Stimulated activated CD8-positive, alpha-beta memory T cell treated with anti-CD3 and anti-CD28 coated beads, Interleukin-15, amount 100 ng/mL, for 24 hours (primary cell): ENCODE results near the gene FAM168A.
"Not testable (repeated sequence)": the region's sequence is repeated elsewhere in the genome, so short reads cannot be mapped to it uniquely, and the experiment has no call there.

Experiments
- DNase-seq: peaks from one replicate; pipeline ENCODE4 v3.0.0-alpha.2; 2020; ENCODE audit warnings: low read depth

FAM168A gene

GRCh38 chr11:73596547-73596946 is 1.4 kb downstream of the FAM168A start:
- DNase-seq = no peak

GRCh38 chr11:73592640-73593039 is 5.3 kb downstream of the FAM168A start:
- DNase-seq = no peak

- no peak for DNase-seq
Observed at GRCh38 chr11:73591743-73592142, 6.2 kb downstream of the FAM168A start.

GRCh38 chr11:73590991-73591390 is 6.9 kb downstream of the FAM168A start:
- DNase-seq = no peak

GRCh38 chr11:73586791-73587190 is 11.1 kb downstream of the FAM168A start:
- no peak for DNase-seq

GRCh38 chr11:73585834-73586575 is 11.9 kb downstream of the FAM168A start:
- no peak for DNase-seq

- no peak for DNase-seq
Observed at GRCh38 chr11:73584831-73585230, 13.1 kb downstream of the FAM168A start.

- DNase-seq = no peak
Observed at GRCh38 chr11:73582653-73583052, 15.3 kb downstream of the FAM168A start.

GRCh38 chr11:73580749-73581148 is 17.2 kb downstream of the FAM168A start:
- not testable (repeated sequence) for DNase-seq

- DNase-seq = no peak
Observed at GRCh38 chr11:73579641-73580434, 18.1 kb downstream of the FAM168A start.

GRCh38 chr11:73578592-73579185 is 19.2 kb downstream of the FAM168A start:
- no peak for DNase-seq

- no peak for DNase-seq
Observed at GRCh38 chr11:73577496-73577917, 20.4 kb downstream of the FAM168A start.

GRCh38 chr11:73576185-73576614 is 21.7 kb downstream of the FAM168A start:
- no peak for DNase-seq

GRCh38 chr11:73571982-73572381 is 25.9 kb downstream of the FAM168A start:
- DNase-seq = not testable (repeated sequence)

- no peak for DNase-seq
Observed at GRCh38 chr11:73570415-73571114, 27.3 kb downstream of the FAM168A start.

GRCh38 chr11:73566977-73567755 is 30.7 kb downstream of the FAM168A start:
- DNase-seq = no peak

GRCh38 chr11:73566422-73566821 is 31.5 kb downstream of the FAM168A start:
- DNase-seq = no peak

GRCh38 chr11:73565804-73566203 is 32.1 kb downstream of the FAM168A start:
- no peak for DNase-seq

GRCh38 chr11:73564903-73565302 is 33.0 kb downstream of the FAM168A start:
- DNase-seq = no peak

GRCh38 chr11:73563539-73564200 is 34.2 kb downstream of the FAM168A start:
- DNase-seq = no peak

GRCh38 chr11:73559743-73560142 is 38.2 kb downstream of the FAM168A start:
- DNase-seq = no peak
